Measurements from ENCODE around the gene WDR19.
"Not testable (repeated sequence)": the region's sequence is repeated elsewhere in the genome, so short reads cannot be mapped to it uniquely, and the experiment has no call there.

Gene WDR19

DNA sequence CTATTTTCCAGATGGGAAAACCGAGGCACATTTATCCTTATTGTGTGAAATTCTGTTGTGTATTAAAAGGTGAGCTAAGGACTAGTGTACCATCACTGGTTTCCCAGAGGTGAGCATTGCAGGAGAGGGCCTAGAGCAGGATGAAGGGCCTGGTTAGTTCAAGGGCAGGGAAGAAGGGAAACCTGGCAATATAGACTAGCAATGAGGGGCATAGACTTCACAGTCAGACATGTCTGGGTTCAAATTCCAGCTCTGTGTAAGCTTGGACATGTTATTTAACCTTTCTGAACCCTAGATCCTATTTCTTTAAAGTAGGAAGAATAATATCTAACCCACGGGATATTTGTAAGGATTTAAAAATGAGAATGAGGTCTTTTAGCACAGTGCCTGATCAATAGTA is 50.8 kb downstream of the WDR19 start:
- DNase-seq (ENCODE audit: low spot score): no peak

DNA sequence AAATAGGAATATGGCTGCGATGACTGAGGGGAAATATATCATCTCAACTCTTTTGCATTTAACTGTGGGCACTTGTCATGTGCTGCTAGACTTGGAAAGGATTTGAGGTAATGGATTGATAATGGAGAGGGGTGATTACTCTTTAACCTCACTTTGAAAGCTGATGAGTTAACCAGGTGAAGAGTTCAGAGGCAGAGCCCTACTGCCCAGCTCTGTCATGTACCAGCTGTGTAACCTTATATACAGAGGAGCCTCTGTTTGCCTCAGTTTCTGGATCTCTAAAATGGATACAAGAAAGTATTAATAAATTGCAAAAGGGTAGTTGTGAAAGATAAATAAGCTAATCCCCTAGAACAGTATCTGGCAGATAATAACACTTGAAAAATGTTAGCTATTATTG is 51.5 kb downstream of the WDR19 start:
- DNase-seq (ENCODE audit: low spot score): no peak

- no peak for DNase-seq (ENCODE audit: low spot score)
These were observed 52.7 kb downstream of the WDR19 start for GRCh38 chr4:39235021-39235420.

DNA sequence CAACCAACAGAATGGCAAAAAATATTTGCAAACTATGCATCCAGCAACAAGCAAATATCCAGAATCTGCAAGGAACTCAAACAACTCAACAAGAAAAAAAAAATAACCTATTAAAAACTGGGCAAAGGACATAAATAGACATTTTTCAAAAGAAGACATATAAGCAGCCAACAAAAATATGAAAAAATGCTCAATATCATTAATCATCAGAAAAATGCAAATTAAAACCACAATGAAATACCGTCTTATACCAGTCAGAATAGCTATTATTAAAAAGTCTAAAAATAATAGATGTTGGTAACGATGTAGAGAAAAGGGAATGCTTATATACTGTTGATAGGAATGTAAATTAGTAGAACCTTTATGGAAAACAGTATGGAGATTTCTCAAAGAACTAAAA is 53.4 kb downstream of the WDR19 start:
- DNase-seq (ENCODE audit: low spot score): no peak

DNA sequence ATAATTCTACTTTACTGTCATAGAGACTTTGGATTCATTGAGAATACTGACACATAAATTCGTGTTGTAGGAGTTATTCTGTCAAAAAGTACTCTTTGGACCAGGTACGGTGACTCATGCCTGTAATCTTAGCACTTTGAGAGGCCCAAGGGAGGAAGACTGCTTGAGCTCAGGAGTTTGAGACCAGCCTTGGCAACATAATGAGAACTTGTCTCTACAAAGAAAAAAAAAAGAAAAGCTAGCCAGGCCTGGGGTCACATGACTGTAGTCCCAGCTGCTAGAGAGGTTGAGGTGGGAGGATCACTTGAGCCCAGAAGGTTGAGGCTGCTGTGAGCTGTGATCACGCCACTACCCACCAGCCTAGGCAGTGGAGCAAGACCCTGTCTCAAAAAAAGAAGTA is 54.9 kb downstream of the WDR19 start:
- no peak for DNase-seq (ENCODE audit: low spot score)

DNA sequence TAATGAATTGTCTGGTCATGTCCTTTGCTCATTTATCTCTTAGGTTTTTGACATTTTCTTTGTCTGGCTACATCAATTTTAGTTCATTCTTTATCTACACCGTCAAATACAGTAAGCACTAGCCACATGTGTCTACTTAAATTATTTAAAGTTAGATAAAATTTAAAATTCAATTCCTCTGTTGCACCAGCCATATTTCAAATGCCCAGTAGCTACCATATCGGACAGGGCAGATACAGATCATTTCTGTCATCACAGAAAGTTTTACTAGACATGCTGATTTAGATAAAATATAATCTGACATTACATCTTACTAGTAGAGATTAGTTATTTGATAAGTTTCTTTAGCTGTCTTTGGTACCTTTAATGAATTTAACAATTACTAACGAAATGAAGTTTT is 61.1 kb downstream of the WDR19 start:
- no peak for DNase-seq (ENCODE audit: low spot score)

- DNase-seq (ENCODE audit: low spot score): peak; percentile 27
These were observed 72.9 kb downstream of the WDR19 start for GRCh38 chr4:39255266-39255665.

- DNase-seq (ENCODE audit: low spot score): no peak
These were observed 73.5 kb downstream of the WDR19 start for GRCh38 chr4:39255871-39256270.

DNA sequence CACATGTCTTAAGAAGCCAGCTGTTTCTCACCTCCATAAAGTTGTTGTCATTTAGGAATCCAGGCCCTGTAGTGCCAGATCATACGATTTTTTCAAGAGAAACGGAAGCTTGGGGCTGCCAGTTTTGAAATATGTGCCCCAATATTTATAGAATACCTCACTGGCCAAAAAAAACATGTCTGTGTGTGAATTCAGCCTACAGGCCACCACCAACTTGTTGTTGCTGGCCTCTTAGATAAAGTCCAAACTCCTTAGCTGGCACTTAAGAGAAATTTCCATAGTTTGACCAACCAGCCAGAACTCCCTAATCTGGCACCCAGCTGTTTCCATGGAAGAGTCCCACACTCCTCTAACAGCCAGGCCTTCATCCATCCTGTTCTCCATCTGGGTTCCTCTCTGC is 74.1 kb downstream of the WDR19 start:
- no peak for DNase-seq (ENCODE audit: low spot score)

DNA sequence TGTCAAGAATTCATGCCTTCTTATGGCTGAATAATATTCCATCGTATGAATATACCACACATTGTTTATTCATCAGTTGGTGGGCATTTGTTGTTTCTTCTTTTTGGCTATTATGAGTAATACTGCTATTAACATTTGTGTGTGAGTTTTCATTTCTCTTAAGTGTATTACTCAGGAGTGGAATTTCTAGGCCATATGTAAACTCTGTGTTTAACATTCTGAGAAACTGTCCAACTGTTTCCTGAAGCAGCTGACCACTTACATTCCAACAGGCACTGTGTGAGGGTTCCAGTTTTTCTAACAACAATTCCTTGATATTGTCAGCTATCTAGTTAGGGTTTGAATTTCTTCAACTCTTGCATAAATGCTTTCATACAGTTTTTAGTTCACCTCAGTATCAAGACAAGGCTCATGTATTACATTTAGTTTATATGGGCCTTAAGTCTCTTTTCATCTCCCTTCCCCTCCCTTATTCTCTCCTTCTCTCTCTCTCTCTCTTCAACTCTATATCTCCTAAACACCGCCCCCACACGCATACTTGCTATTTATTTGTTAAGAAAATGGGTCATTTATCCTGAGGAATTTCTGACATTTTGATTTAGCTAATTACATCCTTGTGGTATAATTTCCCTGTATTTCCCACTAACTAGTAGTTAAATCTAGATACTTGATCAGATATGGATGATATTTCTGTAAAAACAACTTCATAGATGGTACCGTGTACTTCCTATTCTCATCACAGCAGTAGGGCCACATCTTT is 77.4 kb downstream of the WDR19 start:
- no peak for DNase-seq (ENCODE audit: low spot score)

DNA sequence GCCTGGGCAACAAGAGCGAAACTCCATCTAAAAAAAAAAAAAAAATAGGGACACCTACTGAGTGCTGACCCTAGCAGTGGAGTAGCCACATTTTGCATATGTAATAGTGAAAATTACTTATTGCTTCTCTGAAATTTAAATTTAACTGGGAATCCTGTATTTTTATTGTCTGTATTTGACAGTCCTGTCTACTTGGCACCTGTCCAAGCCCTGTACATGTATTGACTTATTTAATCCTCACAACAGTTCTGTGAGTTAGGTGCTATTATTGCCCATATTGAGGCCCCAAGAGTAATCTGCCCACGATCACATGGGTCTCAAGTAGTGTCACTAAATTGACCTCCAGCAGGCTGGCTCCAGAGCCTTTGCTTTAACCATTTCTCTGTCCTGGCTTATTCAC is 81.6 kb downstream of the WDR19 start:
- DNase-seq (ENCODE audit: low spot score): no peak

GRCh38 chr4:39274503-39274902 is 92.2 kb downstream of the WDR19 start:
- DNase-seq (ENCODE audit: low spot score): no peak

GRCh38 chr4:39277661-39278060 is 95.3 kb downstream of the WDR19 start:
- DNase-seq (ENCODE audit: low spot score): not testable (repeated sequence)

DNA sequence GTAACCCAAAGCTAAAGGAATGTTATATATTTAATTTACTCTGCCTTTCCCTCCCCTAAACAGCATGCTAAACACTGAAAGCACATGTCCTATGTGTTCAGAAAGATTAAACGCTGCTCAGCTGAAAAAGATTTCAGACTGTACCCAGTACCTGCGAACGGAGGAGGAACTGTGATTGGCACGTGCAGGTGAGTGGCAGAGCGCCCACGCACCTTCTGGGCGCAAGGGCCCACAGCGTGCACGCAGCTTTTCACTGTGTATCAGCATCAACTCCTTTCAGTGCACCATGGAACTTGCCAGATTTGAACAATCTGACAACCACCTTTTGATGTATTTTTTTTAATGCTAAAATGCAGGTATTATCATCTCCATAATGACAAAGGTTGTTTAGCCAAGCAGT is 96.1 kb downstream of the WDR19 start:
- no peak for DNase-seq (ENCODE audit: low spot score)

DNA sequence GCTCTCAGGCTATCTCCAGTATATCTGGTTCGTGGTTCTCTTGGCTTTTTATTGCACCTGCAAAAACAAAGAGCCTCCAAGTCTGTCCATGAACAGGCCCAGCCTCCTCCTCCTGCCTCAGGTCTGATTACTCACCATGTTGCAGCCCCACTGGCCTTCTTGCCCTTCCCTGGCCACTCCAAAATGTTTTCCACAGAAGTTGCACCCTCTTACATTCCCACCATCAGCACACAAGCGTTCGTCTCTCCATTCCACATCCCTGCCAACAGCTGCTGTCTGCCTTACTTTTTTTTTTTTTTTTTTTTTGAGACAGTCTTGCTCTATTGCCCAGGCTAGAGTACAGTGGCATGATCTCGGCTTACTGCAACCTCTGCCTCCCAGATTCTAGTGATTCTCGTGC is 97.1 kb downstream of the WDR19 start:
- no peak for DNase-seq (ENCODE audit: low spot score)

- no peak for DNase-seq (ENCODE audit: low spot score)
These were observed 98.4 kb downstream of the WDR19 start for GRCh38 chr4:39280770-39281169.

- no peak for DNase-seq (ENCODE audit: low spot score)
These were observed 102.9 kb downstream of the WDR19 start for GRCh38 chr4:39285111-39285795.

DNA sequence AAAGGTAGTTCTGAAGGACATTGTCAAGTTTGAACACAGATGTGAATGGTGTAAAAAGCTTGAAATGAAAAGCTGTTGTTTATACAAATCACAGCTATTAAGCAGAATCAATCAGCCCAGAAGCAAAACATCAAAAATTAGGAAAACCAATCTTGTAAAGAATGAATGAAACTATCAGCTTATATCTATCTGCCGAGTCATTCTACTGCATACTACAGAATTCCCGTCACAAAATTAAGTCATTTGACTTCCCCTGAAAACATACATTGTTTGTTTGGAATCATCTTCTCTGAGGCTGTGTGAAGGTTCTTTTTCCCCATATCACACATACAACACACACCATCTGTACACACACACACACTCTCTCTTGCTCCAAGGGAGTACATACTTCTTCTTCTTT is 103.5 kb downstream of the WDR19 start:
- DNase-seq (ENCODE audit: low spot score): no peak

- no peak for DNase-seq (ENCODE audit: low spot score)
These were observed 103.9 kb downstream of the WDR19 start for GRCh38 chr4:39286263-39286662.

DNA sequence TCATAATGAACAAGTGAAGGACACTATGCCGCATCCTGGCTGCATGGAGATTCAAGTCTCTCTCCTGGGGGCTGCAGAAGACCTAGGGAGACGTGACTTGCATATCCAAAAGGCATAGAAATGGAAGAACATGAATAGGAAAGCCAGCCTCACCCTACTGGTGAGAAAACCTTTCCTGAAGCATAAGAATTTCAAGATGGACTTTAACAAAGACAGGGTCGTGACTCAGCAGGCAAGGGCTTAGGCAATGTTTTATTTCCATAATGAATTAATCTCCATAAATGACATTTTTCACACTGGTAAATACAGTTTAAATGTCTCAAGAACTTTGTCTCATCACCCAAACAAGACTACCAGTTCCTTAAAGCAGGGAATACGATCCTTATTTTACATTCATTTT is 104.9 kb downstream of the WDR19 start:
- DNase-seq (ENCODE audit: low spot score): no peak

GRCh38 chr4:39291686-39292085 is 109.4 kb downstream of the WDR19 start:
- no peak for DNase-seq (ENCODE audit: low spot score)

DNA sequence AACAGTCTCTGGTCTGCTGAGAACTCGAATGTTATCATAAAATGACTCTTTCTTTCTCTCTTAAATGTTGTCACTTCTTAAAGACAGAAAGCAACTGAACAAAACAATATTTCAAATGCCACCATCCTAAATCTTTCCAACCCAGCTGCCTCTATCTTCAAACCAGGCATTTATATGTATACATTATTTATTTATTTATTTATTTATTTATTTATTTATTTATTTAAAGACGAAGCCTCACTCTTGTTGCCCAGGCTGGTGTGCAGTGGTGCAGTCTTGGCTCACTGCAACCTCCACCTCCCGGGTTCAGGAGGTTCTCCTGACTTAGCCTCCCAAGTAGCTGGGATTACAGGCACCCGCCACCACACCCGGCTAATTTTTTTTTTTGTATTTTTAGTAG is 110.1 kb downstream of the WDR19 start:
- DNase-seq (ENCODE audit: low spot score): not testable (repeated sequence)

GRCh38 chr4:39295784-39296183 is 113.5 kb downstream of the WDR19 start:
- DNase-seq (ENCODE audit: low spot score): no peak

GRCh38 chr4:39302901-39303300 is 120.6 kb downstream of the WDR19 start:
- no peak for DNase-seq (ENCODE audit: low spot score)

Measured in AG20443 (cell line).